GM12801 (cell line): ENCODE results near the gene DNAJC16.

Experiments used
- CTCF ChIP-seq: IDR thresholded peaks from one replicate; pipeline ENCODE4 v1.5.1; 2011; ENCODE audit warnings: control low read depth; ENCODE audit not compliant: insufficient read length; ENCODE audit errors: extremely low read depth

Gene DNAJC16

GRCh38 chr1:15559189-15559810 is 32.7 kb downstream of the DNAJC16 start:
- TF ChIP-seq CTCF: no peak

GRCh38 chr1:15568387-15569073 is 41.9 kb downstream of the DNAJC16 start:
- no peak for TF ChIP-seq CTCF

GRCh38 chr1:15570861-15571260 is 44.2 kb downstream of the DNAJC16 start:
- no peak for TF ChIP-seq CTCF

GRCh38 chr1:15571266-15571665 is 44.6 kb downstream of the DNAJC16 start:
- no peak for TF ChIP-seq CTCF

GRCh38 chr1:15573477-15573876 is 46.8 kb downstream of the DNAJC16 start:
- no peak for TF ChIP-seq CTCF

- no peak for TF ChIP-seq CTCF
Observed at GRCh38 chr1:15574741-15575140, 48.1 kb downstream of the DNAJC16 start.

- TF ChIP-seq CTCF: no peak
Observed at GRCh38 chr1:15575549-15576150, 49.0 kb downstream of the DNAJC16 start.
